ENCODE measurements around the gene YWHAE.
"Not testable (repeated sequence)": the region's sequence is repeated elsewhere in the genome, so short reads cannot be mapped to it uniquely, and the experiment has no call there.

The YWHAE gene

GRCh38 chr17:1324201-1324771, 75.7 kb downstream of the YWHAE start:
- Histone ChIP-seq H3K27me3 (ENCODE audit: control insufficient read depth, insufficient read depth, low read length) (peaks cover 3% of the 10 kb centered on the region; the same call in 1 of the 2 replicates), H3K4me3 (ENCODE audit: low read depth, low read length) (no peak overlapping the region), H3K36me3 (ENCODE audit: control insufficient read depth, insufficient read depth, low read length) (no peaks in the 10 kb centered on the region), H3K4me1 (ENCODE audit: control insufficient read depth, insufficient read depth, low read length) (no peaks in the 10 kb centered on the region), H3K9me3 (ENCODE audit: control insufficient read depth, insufficient read depth, low read depth, low read length) (no peaks in the 10 kb centered on the region), H3K9ac (ENCODE audit: low read length) (no peak overlapping the region), H3K27ac (ENCODE audit: low read depth, low read length) (no peak overlapping the region)

- H3K9me3 ChIP-seq (ENCODE audit: control insufficient read depth, insufficient read depth, low read depth, low read length), result no peaks in the 10 kb centered on the region
- no peak overlapping the region for H3K9ac ChIP-seq (ENCODE audit: low read length)
- no peaks in the 10 kb centered on the region for H3K4me1 ChIP-seq (ENCODE audit: control insufficient read depth, insufficient read depth, low read length)
- no peak overlapping the region for H3K27ac ChIP-seq (ENCODE audit: low read depth, low read length)
- no peak overlapping the region for H3K4me3 ChIP-seq (ENCODE audit: low read depth, low read length)
- H3K27me3 ChIP-seq (ENCODE audit: control insufficient read depth, insufficient read depth, low read length), result peaks cover 3% of the 10 kb centered on the region; the same call in 1 of the 2 replicates
- no peaks in the 10 kb centered on the region for H3K36me3 ChIP-seq (ENCODE audit: control insufficient read depth, insufficient read depth, low read length)
These were observed 76.7 kb downstream of the YWHAE start for GRCh38 chr17:1323336-1323735.

GRCh38 chr17:1322480-1322879, 77.5 kb downstream of the YWHAE start:
- Histone ChIP-seq H3K9me3 (ENCODE audit: control insufficient read depth, insufficient read depth, low read depth, low read length) (no peaks in the 10 kb centered on the region), H3K27me3 (ENCODE audit: control insufficient read depth, insufficient read depth, low read length) (peaks cover 3% of the 10 kb centered on the region; the same call in 1 of the 2 replicates), H3K4me3 (ENCODE audit: low read depth, low read length) (no peak overlapping the region), H3K9ac (ENCODE audit: low read length) (no peak overlapping the region), H3K36me3 (ENCODE audit: control insufficient read depth, insufficient read depth, low read length) (no peaks in the 10 kb centered on the region), H3K4me1 (ENCODE audit: control insufficient read depth, insufficient read depth, low read length) (no peaks in the 10 kb centered on the region), H3K27ac (ENCODE audit: low read depth, low read length) (no peak overlapping the region)

- no peak overlapping the region for H3K27ac ChIP-seq (ENCODE audit: low read depth, low read length)
- H3K4me3 ChIP-seq (ENCODE audit: low read depth, low read length), result no peak overlapping the region
- H3K9ac ChIP-seq (ENCODE audit: low read length), result no peak overlapping the region
- no peaks in the 10 kb centered on the region for H3K4me1 ChIP-seq (ENCODE audit: control insufficient read depth, insufficient read depth, low read length)
- no peaks in the 10 kb centered on the region for H3K9me3 ChIP-seq (ENCODE audit: control insufficient read depth, insufficient read depth, low read depth, low read length)
- no peaks in the 10 kb centered on the region for H3K36me3 ChIP-seq (ENCODE audit: control insufficient read depth, insufficient read depth, low read length)
- H3K27me3 ChIP-seq (ENCODE audit: control insufficient read depth, insufficient read depth, low read length), result peaks cover 3% of the 10 kb centered on the region; the same call in 1 of the 2 replicates
These were observed 78.0 kb downstream of the YWHAE start for GRCh38 chr17:1322014-1322428.

GRCh38 chr17:1315891-1316403, 84.1 kb downstream of the YWHAE start:
- no peaks in the 10 kb centered on the region for H3K4me1 ChIP-seq (ENCODE audit: control insufficient read depth, insufficient read depth, low read length)
- no peak overlapping the region for H3K9ac ChIP-seq (ENCODE audit: low read length)
- H3K4me3 ChIP-seq (ENCODE audit: low read depth, low read length), result no peak overlapping the region
- H3K27ac ChIP-seq (ENCODE audit: low read depth, low read length), result no peak overlapping the region
- H3K9me3 ChIP-seq (ENCODE audit: control insufficient read depth, insufficient read depth, low read depth, low read length), result no peaks in the 10 kb centered on the region
- H3K27me3 ChIP-seq (ENCODE audit: control insufficient read depth, insufficient read depth, low read length), result peaks cover 14% of the 10 kb centered on the region; the same call in 1 of the 2 replicates
- no peaks in the 10 kb centered on the region for H3K36me3 ChIP-seq (ENCODE audit: control insufficient read depth, insufficient read depth, low read length)

- Histone ChIP-seq H3K9me3 (ENCODE audit: control insufficient read depth, insufficient read depth, low read depth, low read length) (no peaks in the 10 kb centered on the region), H3K36me3 (ENCODE audit: control insufficient read depth, insufficient read depth, low read length) (no peaks in the 10 kb centered on the region), H3K27me3 (ENCODE audit: control insufficient read depth, insufficient read depth, low read length) (peaks cover 14% of the 10 kb centered on the region; the same call in 1 of the 2 replicates), H3K9ac (ENCODE audit: low read length) (no peak overlapping the region), H3K4me1 (ENCODE audit: control insufficient read depth, insufficient read depth, low read length) (no peaks in the 10 kb centered on the region), H3K27ac (ENCODE audit: low read depth, low read length) (no peak overlapping the region), H3K4me3 (ENCODE audit: low read depth, low read length) (no peak overlapping the region)
These were observed 84.6 kb downstream of the YWHAE start for GRCh38 chr17:1315409-1315808.

- no peak overlapping the region for H3K9ac ChIP-seq (ENCODE audit: low read length)
- H3K9me3 ChIP-seq (ENCODE audit: control insufficient read depth, insufficient read depth, low read depth, low read length), result no peaks in the 10 kb centered on the region
- H3K4me1 ChIP-seq (ENCODE audit: control insufficient read depth, insufficient read depth, low read length), result no peaks in the 10 kb centered on the region
- no peak overlapping the region for H3K27ac ChIP-seq (ENCODE audit: low read depth, low read length)
- H3K4me3 ChIP-seq (ENCODE audit: low read depth, low read length), result no peak overlapping the region
- no peaks in the 10 kb centered on the region for H3K36me3 ChIP-seq (ENCODE audit: control insufficient read depth, insufficient read depth, low read length)
- H3K27me3 ChIP-seq (ENCODE audit: control insufficient read depth, insufficient read depth, low read length), result peaks cover 14% of the 10 kb centered on the region; the same call in 1 of the 2 replicates
These were observed 86.6 kb downstream of the YWHAE start for GRCh38 chr17:1313270-1314005.

- H3K9me3 ChIP-seq (ENCODE audit: control insufficient read depth, insufficient read depth, low read depth, low read length), result no peaks in the 10 kb centered on the region
- H3K27ac ChIP-seq (ENCODE audit: low read depth, low read length), result no peak overlapping the region
- peaks cover 19% of the 10 kb centered on the region; the same call in 1 of the 2 replicates for H3K27me3 ChIP-seq (ENCODE audit: control insufficient read depth, insufficient read depth, low read length)
- H3K36me3 ChIP-seq (ENCODE audit: control insufficient read depth, insufficient read depth, low read length), result no peaks in the 10 kb centered on the region
- no peak overlapping the region for H3K4me3 ChIP-seq (ENCODE audit: low read depth, low read length)
- H3K4me1 ChIP-seq (ENCODE audit: control insufficient read depth, insufficient read depth, low read length), result no peaks in the 10 kb centered on the region
- no peak overlapping the region for H3K9ac ChIP-seq (ENCODE audit: low read length)
These were observed 87.7 kb downstream of the YWHAE start for GRCh38 chr17:1312261-1312870.

GRCh38 chr17:1307829-1308228, 92.2 kb downstream of the YWHAE start:
- H3K27me3 ChIP-seq (ENCODE audit: control insufficient read depth, insufficient read depth, low read length), result peaks cover 25% of the 10 kb centered on the region; the same call in 1 of the 2 replicates
- not testable (repeated sequence) for H3K9me3 ChIP-seq (ENCODE audit: control insufficient read depth, insufficient read depth, low read depth, low read length); H3K36me3 ChIP-seq (ENCODE audit: control insufficient read depth, insufficient read depth, low read length); H3K4me1 ChIP-seq (ENCODE audit: control insufficient read depth, insufficient read depth, low read length); H3K9ac ChIP-seq (ENCODE audit: low read length); H3K4me3 ChIP-seq (ENCODE audit: low read depth, low read length); H3K27ac ChIP-seq (ENCODE audit: low read depth, low read length)

- Histone ChIP-seq H3K36me3 (ENCODE audit: control insufficient read depth, insufficient read depth, low read length) (no peaks in the 10 kb centered on the region), H3K9ac (ENCODE audit: low read length) (no peak overlapping the region), H3K27ac (ENCODE audit: low read depth, low read length) (no peak overlapping the region), H3K4me3 (ENCODE audit: low read depth, low read length) (no peak overlapping the region), H3K9me3 (ENCODE audit: control insufficient read depth, insufficient read depth, low read depth, low read length) (no peaks in the 10 kb centered on the region), H3K27me3 (ENCODE audit: control insufficient read depth, insufficient read depth, low read length) (peaks cover 12% of the 10 kb centered on the region; the same call in 1 of the 2 replicates), H3K4me1 (ENCODE audit: control insufficient read depth, insufficient read depth, low read length) (no peaks in the 10 kb centered on the region)
These were observed 95.0 kb downstream of the YWHAE start for GRCh38 chr17:1304962-1305563.

All from HUES6 (cell line).